SH-SY5Y (cell line): ENCODE results near the gene COL18A1.

Source experiments
- GATA2 ChIP-seq: IDR thresholded peaks from 2 replicates; pipeline ENCODE4 v1.6.1; 2011; ENCODE audit warnings: mild to moderate bottlenecking, low read depth, low read length
- GATA3 ChIP-seq: IDR thresholded peaks from 2 replicates; pipeline ENCODE4 v1.6.1; 2011; ENCODE audit warnings: low read depth, mild to moderate bottlenecking, low read length, moderate library complexity

DNA sequence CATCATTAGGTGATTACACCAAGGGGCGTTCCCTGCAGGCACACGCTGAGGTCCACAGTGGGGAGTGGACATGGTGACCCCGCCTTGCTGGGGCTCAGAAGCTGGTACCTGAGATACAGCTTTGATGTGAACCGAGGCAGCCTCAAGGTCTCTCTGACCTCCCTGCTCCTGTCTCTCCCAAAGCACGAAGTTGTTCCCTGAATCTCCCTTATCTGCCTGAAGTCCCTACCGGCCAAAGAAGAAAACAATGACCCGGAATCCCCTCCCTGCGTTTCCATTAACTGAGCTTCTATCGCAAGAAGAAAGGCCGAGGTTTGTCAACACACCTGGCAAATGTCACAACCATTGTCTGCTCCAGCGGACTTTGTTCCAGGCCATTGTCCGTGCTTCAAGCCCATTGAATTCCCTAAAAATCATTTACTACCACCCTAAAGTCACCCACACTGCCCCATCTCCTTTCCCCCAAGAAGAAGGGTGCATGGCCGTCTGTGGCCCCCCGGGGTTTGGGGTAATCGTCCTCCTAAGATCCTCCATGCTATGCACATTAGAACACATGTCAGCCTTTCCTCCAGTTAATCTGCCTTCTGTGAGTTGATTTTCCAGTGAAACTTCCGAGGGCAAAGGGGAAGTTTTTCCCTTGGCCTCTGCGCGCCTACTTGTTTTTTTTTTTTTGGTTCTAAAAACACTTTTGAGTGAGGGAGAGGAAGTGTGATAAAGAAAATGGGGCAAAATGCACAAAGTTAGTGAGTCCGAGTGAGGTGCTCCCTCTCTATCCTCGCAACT lies 48.1 kb upstream of the COL18A1 start:
- TF ChIP-seq GATA2 (no peak), GATA3 (no peak)
